Trophoblast cell (in vitro differentiated cells and primary cell): Measurements from ENCODE around the gene NRL.

Experiments used
- DNase-seq, 2 donors: peaks; one replicate each; pipeline ENCODE4 v3.0.0-alpha.2; 2016
- H2AFZ ChIP-seq: 2 replicates; pipeline ENCODE4 v1.6.1; 2013; ENCODE audit warnings: low read length, moderate library complexity, mild to moderate bottlenecking; ENCODE audit not compliant: insufficient read depth, poor library complexity
- H2AK5ac ChIP-seq: 2 replicates; pipeline ENCODE4 v1.6.1; 2013; ENCODE audit warnings: mild to moderate bottlenecking, low read length
- H2BK120ac ChIP-seq: 2 replicates; pipeline ENCODE4 v1.6.1; 2013; ENCODE audit warnings: low read length, mild to moderate bottlenecking, moderate library complexity; ENCODE audit not compliant: insufficient read depth, poor library complexity
- H2BK12ac ChIP-seq: 2 replicates; pipeline ENCODE4 v1.6.1; 2013; ENCODE audit warnings: mild to moderate bottlenecking, low read length, moderate library complexity
- H2BK5ac ChIP-seq: 2 replicates; pipeline ENCODE4 v1.6.1; 2013; ENCODE audit warnings: low read length, low read depth, moderate library complexity, mild to moderate bottlenecking; ENCODE audit not compliant: poor library complexity
- H3K14ac ChIP-seq: 2 replicates; pipeline ENCODE4 v1.6.1; 2013; ENCODE audit warnings: mild to moderate bottlenecking, low read length
- H3K18ac ChIP-seq: 2 replicates; pipeline ENCODE4 v1.6.1; 2013; ENCODE audit warnings: mild to moderate bottlenecking, low read length
- H3K23ac ChIP-seq: 2 replicates; pipeline ENCODE4 v1.6.1; 2013; ENCODE audit warnings: low read length
- H3K27ac ChIP-seq: 2 replicates; pipeline ENCODE4 v1.5.1; 2013; ENCODE audit warnings: low read depth, mild to moderate bottlenecking, inconsistent platforms, low read length, moderate library complexity
- H3K27me3 ChIP-seq: 2 replicates; pipeline ENCODE4 v1.6.1; 2013; ENCODE audit warnings: inconsistent platforms, mild to moderate bottlenecking, low read length, moderate library complexity; ENCODE audit not compliant: insufficient read depth
- H3K36me3 ChIP-seq, 2 experiments: 1 replicate in 1 of 2; 2 replicates in 1 of 2; pipeline ENCODE4 v1.6.1; 2013; ENCODE audit warnings: low read length in 2 of 2, mild to moderate bottlenecking in 2 of 2, moderate library complexity in 1 of 2; ENCODE audit not compliant: insufficient read depth in 2 of 2, control insufficient read depth in 1 of 2
- H3K4ac ChIP-seq: 2 replicates; pipeline ENCODE4 v1.6.1; 2013; ENCODE audit warnings: low read depth, mild to moderate bottlenecking, low read length, moderate library complexity
- H3K4me1 ChIP-seq, 2 experiments: 1 replicate in 1 of 2; 2 replicates in 1 of 2; pipeline ENCODE4 v1.6.1; 2013; ENCODE audit warnings: low read length in 2 of 2, mild to moderate bottlenecking in 2 of 2, moderate library complexity in 1 of 2; ENCODE audit not compliant: insufficient read depth in 2 of 2, control insufficient read depth in 1 of 2
- H3K4me2 ChIP-seq: 2 replicates; pipeline ENCODE4 v1.6.1; 2013; ENCODE audit warnings: inconsistent platforms, mild to moderate bottlenecking, low read length, moderate library complexity
- H3K4me3 ChIP-seq: 2 replicates; pipeline ENCODE4 v1.5.1; 2013; ENCODE audit warnings: mild to moderate bottlenecking, low read depth, low read length, inconsistent platforms
- H3K79me1 ChIP-seq: one replicate; pipeline ENCODE4 v1.6.1; 2013; ENCODE audit warnings: low read length
- H3K79me2 ChIP-seq: 2 replicates; pipeline ENCODE4 v1.6.1; 2013; ENCODE audit warnings: low read length, mild to moderate bottlenecking; ENCODE audit not compliant: control insufficient read depth, insufficient read depth, poor library complexity
- H3K9ac ChIP-seq: 2 replicates; pipeline ENCODE4 v1.6.1; 2013; ENCODE audit warnings: mild to moderate bottlenecking, low read length
- H3K9me3 ChIP-seq: 2 replicates; pipeline ENCODE4 v1.6.1; 2013; ENCODE audit warnings: low read depth, mild to moderate bottlenecking, control low read depth, inconsistent platforms, low read length; ENCODE audit not compliant: insufficient read depth
- H4K12ac ChIP-seq: 2 replicates; pipeline ENCODE4 v1.6.1; 2013; ENCODE audit warnings: low read depth, mild to moderate bottlenecking, low read length, moderate library complexity
- H4K8ac ChIP-seq: 2 replicates; pipeline ENCODE4 v1.6.1; 2013; ENCODE audit warnings: low read depth, mild to moderate bottlenecking, low read length, moderate library complexity
- H4K91ac ChIP-seq: one replicate; pipeline ENCODE4 v1.6.1; 2013; ENCODE audit warnings: low read depth, mild to moderate bottlenecking, low read length, moderate library complexity
- WGBS: extraction: QIAGEN DNeasy Blood & Tissue Kit; methylation state at CpG from one replicate; pipeline ENCODE4 v1.1.7; 2013; ENCODE audit warnings: missing lambda C conversion rate; ENCODE audit not compliant: insufficient read length, insufficient coverage; ENCODE audit errors: extremely low coverage; 5-methylcytosine and 5-hydroxymethylcytosine counted together

The NRL gene

DNA sequence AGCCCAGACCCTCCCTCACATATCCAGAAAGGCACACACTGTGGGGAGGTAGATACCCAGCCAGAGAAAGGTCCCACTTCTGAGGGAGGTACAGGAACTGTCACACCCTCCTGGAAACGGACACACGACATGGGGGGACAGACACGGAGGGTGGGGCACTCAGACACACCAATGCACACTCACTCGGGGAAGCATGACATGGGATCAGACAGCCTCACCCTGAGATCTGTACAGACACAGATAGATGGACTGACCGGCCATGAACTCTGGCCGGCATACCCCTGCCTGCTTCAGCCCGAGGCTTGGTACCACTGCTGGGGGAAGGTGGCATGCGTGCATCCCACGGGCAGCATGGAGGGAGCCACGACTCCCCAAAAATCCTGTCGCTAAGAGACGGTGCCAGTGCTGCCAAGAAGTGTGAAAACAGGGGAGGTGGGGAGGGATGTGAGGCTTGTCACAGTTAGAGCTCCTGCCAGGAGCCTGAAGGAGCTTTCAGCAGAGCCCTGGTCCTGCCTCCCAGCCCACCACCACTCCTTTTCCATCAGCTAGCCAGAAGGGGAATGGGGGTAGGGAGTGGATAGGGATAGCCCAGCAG lies 42.8 kb downstream of the NRL start:
- Histone ChIP-seq H3K79me1 (no peaks in the 10 kb centered on the region), H3K9me3 (peaks cover 2% of the 10 kb centered on the region), H3K18ac (no peak overlapping the region), H2AK5ac (no peak overlapping the region), H4K12ac (no peak overlapping the region), H2BK5ac (no peak overlapping the region), H3K27me3 (no peaks in the 10 kb centered on the region), H2AFZ (no peak overlapping the region), H3K27ac (no peak overlapping the region), H3K36me3 (no peaks in the 10 kb centered on the region), H3K4me3 (no peak overlapping the region), H3K4me1 (no peaks in the 10 kb centered on the region), H3K14ac (no peak overlapping the region), H4K91ac (no peak overlapping the region), H3K9ac (no peak overlapping the region), H2BK12ac (no peak overlapping the region), H3K4ac (no peak overlapping the region), H3K79me2 (no peaks in the 10 kb centered on the region), H3K23ac (no peak overlapping the region), H3K4me2 (no peak overlapping the region), H2BK120ac (no peak overlapping the region), H4K8ac (no peak overlapping the region)
- WGBS, result no CpG with 5 or more reads among the region's 12 CpGs
- no peak for DNase-seq

DNA sequence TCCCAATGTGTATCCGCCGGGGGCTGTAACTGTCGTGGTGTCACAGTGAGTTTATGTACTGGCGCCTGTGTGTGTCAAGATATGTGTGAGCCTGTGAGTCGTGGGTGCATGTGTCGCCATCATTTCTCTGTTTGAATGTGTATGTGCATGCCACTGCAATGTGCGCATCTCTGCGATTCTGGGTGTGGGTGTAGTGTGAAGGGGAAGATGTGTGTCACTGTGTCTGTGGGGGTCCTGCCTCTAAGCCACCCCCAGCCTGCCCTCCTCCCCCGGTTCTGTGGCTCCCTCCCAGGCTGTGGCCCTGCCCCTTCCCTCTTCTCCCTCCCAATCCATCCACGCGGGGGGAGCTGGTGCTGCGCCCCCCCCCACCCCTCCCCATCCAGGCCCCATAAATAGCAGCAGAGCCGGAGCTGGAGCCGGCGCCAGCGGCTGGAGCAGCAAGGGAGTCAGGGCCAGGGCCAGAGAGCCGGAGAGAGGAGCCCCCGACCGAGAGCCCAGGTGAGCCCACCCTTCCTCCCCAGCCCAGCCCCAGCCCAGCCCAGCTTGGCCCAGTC lies 43.5 kb downstream of the NRL start, which contains the start of gene CPNE6:
Gene CPNE6, plus strand, starts transcription at position 419 of the 554 bp plus-strand sequence. CDS start 1,375 bp downstream, outside the sequence.
- Histone ChIP-seq H4K12ac (no peak within 1 kb of the TSS), H3K27me3 (no peaks in the 10 kb centered on the region), H3K9me3 (peaks cover 2% of the 10 kb centered on the region), H2BK5ac (no peak within 1 kb of the TSS), H2AFZ (no peak within 1 kb of the TSS), H2BK12ac (no peak within 1 kb of the TSS), H4K8ac (no peak within 1 kb of the TSS), H3K27ac (no peak within 1 kb of the TSS), H3K23ac (no peak within 1 kb of the TSS), H3K79me1 (no peaks in the 10 kb centered on the region), H3K79me2 (no peaks in the 10 kb centered on the region), H2BK120ac (no peak within 1 kb of the TSS), H3K36me3 (no peaks in the 10 kb centered on the region), H4K91ac (no peak within 1 kb of the TSS), H3K4me3 (no peak within 1 kb of the TSS), H3K4ac (no peak within 1 kb of the TSS), H2AK5ac (no peak within 1 kb of the TSS), H3K9ac (no peak within 1 kb of the TSS), H3K18ac (no peak within 1 kb of the TSS), H3K4me2 (no peak within 1 kb of the TSS), H3K4me1 (no peaks in the 10 kb centered on the region), H3K14ac (no peak within 1 kb of the TSS)
- DNase-seq, result no peak
- WGBS, result no CpG with 5 or more reads among the region's 19 CpGs

DNA sequence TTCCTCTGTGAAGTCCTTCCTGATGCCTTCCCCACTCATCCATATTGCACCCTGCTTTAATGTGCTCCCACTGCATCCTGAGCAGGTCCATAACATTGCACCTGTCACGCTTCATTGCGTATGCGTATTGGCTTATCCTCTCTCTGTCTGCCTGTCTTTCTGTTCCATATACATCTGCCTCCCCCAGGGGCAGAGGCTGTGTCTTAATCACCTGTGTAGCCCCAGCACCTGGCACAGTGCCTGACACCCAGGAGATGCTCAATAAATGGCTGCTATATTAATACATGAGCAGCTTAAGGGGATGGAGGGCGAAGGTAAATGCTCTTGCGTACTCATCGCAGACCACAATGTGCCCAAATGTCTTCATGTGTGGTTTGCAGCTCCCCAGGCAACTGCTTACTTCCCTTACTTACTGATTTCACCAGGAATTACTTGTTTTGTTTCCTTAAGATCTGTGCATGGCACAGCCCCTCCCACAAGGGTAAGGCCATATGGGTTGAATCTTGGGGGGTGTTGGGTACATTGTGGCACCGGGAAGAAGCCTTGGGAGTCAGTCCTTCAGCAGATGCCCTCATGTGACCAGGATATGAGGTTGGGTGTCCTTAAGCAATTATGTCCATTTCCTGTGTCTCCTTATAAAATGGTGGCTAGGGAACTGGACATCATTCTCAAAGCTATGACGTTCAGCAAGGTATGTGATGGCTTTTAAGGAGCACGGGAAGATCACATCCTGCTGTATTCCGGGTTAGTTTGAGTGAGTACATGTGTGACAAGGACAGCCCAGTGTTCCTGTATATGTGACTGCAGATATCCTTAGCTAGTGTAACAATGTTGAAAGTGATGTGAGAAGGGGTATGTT lies 44.2 kb downstream of the NRL start:
- H3K9ac ChIP-seq, result no peak overlapping the region
- no peaks in the 10 kb centered on the region for H3K36me3 ChIP-seq
- no peak overlapping the region for H2AK5ac ChIP-seq
- DNase-seq, result no peak
- no peak overlapping the region for H2BK12ac ChIP-seq
- no peaks in the 10 kb centered on the region for H3K79me1 ChIP-seq
- H3K4ac ChIP-seq, result no peak overlapping the region
- H4K12ac ChIP-seq, result no peak overlapping the region
- no peak overlapping the region for H4K91ac ChIP-seq
- no peak overlapping the region for H2AFZ ChIP-seq
- H3K9me3 ChIP-seq, result peaks cover 2% of the 10 kb centered on the region
- no peak overlapping the region for H2BK120ac ChIP-seq
- no peak overlapping the region for H3K14ac ChIP-seq
- no CpG with 5 or more reads among the region's 10 CpGs for whole genome bisulfite sequencing
- H3K27ac ChIP-seq, result no peak overlapping the region
- no peaks in the 10 kb centered on the region for H3K4me1 ChIP-seq
- no peak overlapping the region for H3K18ac ChIP-seq
- H3K23ac ChIP-seq, result no peak overlapping the region
- no peak overlapping the region for H4K8ac ChIP-seq
- H3K4me3 ChIP-seq, result no peak overlapping the region
- no peaks in the 10 kb centered on the region for H3K79me2 ChIP-seq
- no peak overlapping the region for H2BK5ac ChIP-seq
- no peaks in the 10 kb centered on the region for H3K27me3 ChIP-seq
- H3K4me2 ChIP-seq, result no peak overlapping the region

DNA sequence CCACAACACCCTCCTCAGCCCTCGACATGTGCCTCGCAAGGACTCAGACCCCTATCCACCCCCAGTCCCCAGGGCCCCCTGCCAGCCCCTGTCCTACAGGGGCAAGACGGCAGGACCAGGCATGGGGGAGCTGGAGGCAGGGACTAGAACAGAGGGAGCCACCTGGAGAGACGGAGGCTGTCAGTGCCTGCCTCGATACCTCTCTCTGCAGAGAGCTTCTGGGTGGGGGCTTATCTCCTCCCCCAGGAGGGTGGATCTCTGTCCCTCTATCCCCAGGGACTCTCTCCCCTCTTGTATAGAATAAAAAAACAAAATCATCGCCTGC lies 45.4 kb downstream of the NRL start:
- Histone ChIP-seq H2BK120ac (no peak overlapping the region), H3K4me3 (no peak overlapping the region), H3K4ac (no peak overlapping the region), H3K9ac (no peak overlapping the region), H2BK5ac (no peak overlapping the region), H4K91ac (no peak overlapping the region), H2AFZ (no peak overlapping the region), H3K79me2 (no peaks in the 10 kb centered on the region), H3K4me2 (no peak overlapping the region), H3K27ac (no peak overlapping the region), H3K9me3 (peaks cover 2% of the 10 kb centered on the region), H3K14ac (no peak overlapping the region), H3K18ac (no peak overlapping the region), H3K79me1 (no peaks in the 10 kb centered on the region), H3K4me1 (no peaks in the 10 kb centered on the region), H3K23ac (no peak overlapping the region), H4K8ac (no peak overlapping the region), H3K36me3 (no peaks in the 10 kb centered on the region), H2AK5ac (no peak overlapping the region), H3K27me3 (no peaks in the 10 kb centered on the region), H2BK12ac (no peak overlapping the region), H4K12ac (no peak overlapping the region)
- WGBS, result no CpG with 5 or more reads among the region's 6 CpGs
- DNase-seq, result no peak
